Keratinocyte (primary cell): ENCODE results near the gene KSR2. TPM values are rescaled to one million over a fixed set of nuclear protein-coding genes. Genes with fewer than 3 reads are reported as not detected.

ENCODE experiments used
- DNase-seq: peaks from one replicate; pipeline ENCODE4 v3.0.0-alpha.2; 2011; ENCODE audit warnings: low read depth, missing footprints, low spot score
- FAIRE-seq: peaks from 2 replicates; lab custom pipeline; 2011; peaks lifted over from hg19 to GRCh38; lab: Jason Lieb, UNC
- H2AFZ ChIP-seq: 2 replicates; pipeline ENCODE4 v1.6.0; 2012; ENCODE audit warnings: low read length, control low read depth, inconsistent platforms; ENCODE audit not compliant: control insufficient read depth
- H3K27ac ChIP-seq: 2 replicates; pipeline ENCODE4 v1.5.1; 2011; ENCODE audit warnings: low read length; ENCODE audit not compliant: control insufficient read depth, insufficient read depth
- H3K27me3 ChIP-seq: 3 replicates; pipeline ENCODE4 v1.6.0; 2011; ENCODE audit warnings: low read length; ENCODE audit not compliant: control insufficient read depth, insufficient read depth; ENCODE audit errors: extremely low read depth
- H3K36me3 ChIP-seq, 2 experiments: 2 replicates in 1 of 2; 3 replicates in 1 of 2; pipeline ENCODE4 v1.5.1; 2011; ENCODE audit warnings: low read length in 2 of 2, mild to moderate bottlenecking in 1 of 2; ENCODE audit not compliant: control insufficient read depth in 2 of 2, insufficient read depth in 2 of 2; ENCODE audit errors: extremely low read depth in 1 of 2
- H3K4me1 ChIP-seq: 3 replicates; pipeline ENCODE4 v1.5.1; 2011; ENCODE audit warnings: low read length; ENCODE audit not compliant: control insufficient read depth, insufficient read depth; ENCODE audit errors: extremely low read depth
- H3K4me2 ChIP-seq: 3 replicates; pipeline ENCODE4 v1.6.0; 2011; ENCODE audit warnings: low read depth, low read length; ENCODE audit not compliant: control insufficient read depth, insufficient read depth; ENCODE audit errors: extremely low read depth
- H3K4me3 ChIP-seq, 3 experiments: fragments of 200-600 bp in 1 of 3; sonication (generic) in 1 of 3; 2 replicates in 2 of 3; 3 replicates in 1 of 3; pipeline ENCODE4 v1.5.1; 2011 to 2016; ENCODE audit warnings: low read length in 3 of 3, mild to moderate bottlenecking in 3 of 3, control low read depth in 2 of 3, inconsistent platforms in 1 of 3, low read depth in 1 of 3, mixed read lengths in 1 of 3, mixed run types in 1 of 3, moderate library complexity in 1 of 3; ENCODE audit not compliant: control insufficient read depth in 2 of 3, insufficient read depth in 2 of 3; ENCODE audit errors: extremely low read depth in 1 of 3
- H3K79me2 ChIP-seq: 2 replicates; pipeline ENCODE4 v1.6.0; 2012; ENCODE audit warnings: low read length; ENCODE audit not compliant: control insufficient read depth, insufficient read depth
- H3K9ac ChIP-seq: 3 replicates; pipeline ENCODE4 v1.6.0; 2011; ENCODE audit warnings: low read length; ENCODE audit not compliant: control insufficient read depth, insufficient read depth; ENCODE audit errors: extremely low read depth
- H3K9me1 ChIP-seq: 3 replicates; pipeline ENCODE4 v1.6.0; 2011; ENCODE audit warnings: low read length; ENCODE audit not compliant: control insufficient read depth, insufficient read depth; ENCODE audit errors: extremely low read depth
- H3K9me3 ChIP-seq: 2 replicates; pipeline ENCODE4 v1.5.1; 2012; ENCODE audit warnings: low read depth, low read length; ENCODE audit not compliant: control insufficient read depth
- H4K20me1 ChIP-seq: 3 replicates; pipeline ENCODE4 v1.6.0; 2011; ENCODE audit warnings: low read length; ENCODE audit not compliant: control insufficient read depth, insufficient read depth; ENCODE audit errors: extremely low read depth
- EZH2 ChIP-seq: IDR thresholded peaks from one replicate; pipeline ENCODE4 v1.6.1; 2012; ENCODE audit warnings: inconsistent platforms, mild to moderate bottlenecking, low read length, moderate library complexity
- dilution Hi-C: fragments of 300-500 bp; cut with MboI; formaldehyde crosslinking; loops from one replicate; pipeline ENCODE4 v1.7.0; 2020; ENCODE audit warnings: low sequenced_read_pairs; ENCODE audit not compliant: extremely low pct_ligation_motif_present
- polyA plus RNA-seq, 5 experiments: library from polyadenylated mRNA; depleted of rRNA in 3 of 5; stranded (reverse) in 3 of 5; stranded (forward) in 1 of 5; unstranded in 1 of 5; fragments of >200 nt; gene quantifications; 1 replicate in 1 of 5; 2 replicates in 3 of 5; 3 replicates in 1 of 5; pipeline versions ENCODE4 v1.2.1 to v1.2.3, GENCODE V29; 2011 to 2012; ENCODE audit warnings: missing spikeins in 2 of 5, low read depth in 1 of 5, low replicate concordance in 1 of 5
- TF ChIP-seq, protein P1 (sequence below), 3 experiments: IDR thresholded peaks in 1 of 3; conservative IDR thresholded peaks in 1 of 3; optimal IDR thresholded peaks in 1 of 3; 2 replicates in 2 of 3; 3 replicates in 1 of 3; pipeline versions ENCODE3 to v1.5.1; 2011; ENCODE audit warnings: low read length in 3 of 3, mild to moderate bottlenecking in 3 of 3, moderate library complexity in 2 of 3, control low read depth in 1 of 3, inconsistent platforms in 1 of 3; ENCODE audit not compliant: insufficient read depth in 2 of 3; ENCODE audit errors: extremely low read depth in 1 of 3

The KSR2 gene
- polyA plus RNA-seq, 1 donor (not counting 4 experiments of a cell fraction or from before 2014, with no cell fraction given): 0.01 TPM

DNA sequence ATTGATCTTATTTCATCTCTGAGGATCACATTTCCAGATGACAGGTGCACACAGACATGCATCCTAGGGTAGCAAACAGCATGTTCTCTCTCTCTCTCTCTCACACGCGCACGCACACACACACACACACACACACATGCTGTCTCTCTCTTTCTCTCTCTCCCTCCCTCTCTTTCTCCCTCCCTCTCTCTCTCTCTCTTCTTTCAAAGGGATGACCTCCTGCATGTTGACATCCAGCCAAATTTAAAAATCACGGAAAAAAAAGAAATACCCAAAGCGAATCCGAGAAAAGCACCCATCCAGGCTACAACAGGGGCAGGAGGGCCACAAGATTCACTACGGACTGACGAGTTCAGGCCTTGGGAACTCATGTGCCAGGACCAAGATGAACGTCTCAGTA, 2.3 kb downstream of the KSR2 start:
- Histone ChIP-seq H2AFZ (no peak overlapping the region), H3K4me1 (peaks cover 4% of the 10 kb centered on the region), H3K9me1 (no peaks in the 10 kb centered on the region), H3K36me3 (no peaks in the 10 kb centered on the region), H3K9me3 (no peaks in the 10 kb centered on the region), H4K20me1 (no peaks in the 10 kb centered on the region), H3K27ac (no peak overlapping the region), H3K4me2 (no peak overlapping the region), H3K27me3 (peaks cover 36% of the 10 kb centered on the region), H3K79me2 (no peaks in the 10 kb centered on the region), H3K4me3 (no peak overlapping the region), H3K9ac (no peak overlapping the region)
- TF ChIP-seq, protein P1, sequence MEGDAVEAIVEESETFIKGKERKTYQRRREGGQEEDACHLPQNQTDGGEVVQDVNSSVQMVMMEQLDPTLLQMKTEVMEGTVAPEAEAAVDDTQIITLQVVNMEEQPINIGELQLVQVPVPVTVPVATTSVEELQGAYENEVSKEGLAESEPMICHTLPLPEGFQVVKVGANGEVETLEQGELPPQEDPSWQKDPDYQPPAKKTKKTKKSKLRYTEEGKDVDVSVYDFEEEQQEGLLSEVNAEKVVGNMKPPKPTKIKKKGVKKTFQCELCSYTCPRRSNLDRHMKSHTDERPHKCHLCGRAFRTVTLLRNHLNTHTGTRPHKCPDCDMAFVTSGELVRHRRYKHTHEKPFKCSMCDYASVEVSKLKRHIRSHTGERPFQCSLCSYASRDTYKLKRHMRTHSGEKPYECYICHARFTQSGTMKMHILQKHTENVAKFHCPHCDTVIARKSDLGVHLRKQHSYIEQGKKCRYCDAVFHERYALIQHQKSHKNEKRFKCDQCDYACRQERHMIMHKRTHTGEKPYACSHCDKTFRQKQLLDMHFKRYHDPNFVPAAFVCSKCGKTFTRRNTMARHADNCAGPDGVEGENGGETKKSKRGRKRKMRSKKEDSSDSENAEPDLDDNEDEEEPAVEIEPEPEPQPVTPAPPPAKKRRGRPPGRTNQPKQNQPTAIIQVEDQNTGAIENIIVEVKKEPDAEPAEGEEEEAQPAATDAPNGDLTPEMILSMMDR (optimal IDR thresholded peaks at IDR 0.05 in 1 of 3, IDR thresholded peaks at IDR 0.05 in 1 of 3, conservative IDR thresholded peaks at IDR 0.05 in 1 of 3; ENCODE audit: extremely low read depth in 1 of 3, insufficient read depth in 2 of 3, low read length in 3 of 3): no peak
- TF ChIP-seq EZH2: no peak
- dilution Hi-C loops: no loop called here
- no peak for DNase-seq
- no peak for FAIRE-seq

DNA sequence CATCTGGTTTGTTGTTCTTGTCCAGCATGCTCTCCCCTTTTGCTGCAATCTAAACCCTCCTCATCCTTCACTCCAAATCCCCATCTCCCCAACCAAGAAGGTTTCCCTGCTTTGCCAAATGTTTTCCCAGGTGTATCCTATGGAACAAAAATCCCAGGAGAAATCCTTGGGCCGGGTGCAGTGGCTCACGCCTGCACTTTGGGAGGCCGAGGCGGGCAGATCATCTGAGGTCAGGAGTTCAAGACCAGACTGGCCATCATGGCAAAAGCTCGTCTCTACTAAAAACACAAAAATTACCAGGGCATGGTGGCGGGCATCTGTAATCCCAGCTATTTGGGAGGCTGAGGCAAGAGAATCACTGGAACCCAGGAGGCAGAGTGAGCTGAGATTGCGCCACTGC, 5.0 kb downstream of the KSR2 start:
- dilution Hi-C loops: no loop called here
- H3K27ac ChIP-seq: no peak overlapping the region
- H3K4me1 ChIP-seq: no peaks in the 10 kb centered on the region

More for the DNA sequence above, 5.0 kb downstream of the KSR2 start:
- H3K36me3 ChIP-seq: no peaks in the 10 kb centered on the region
- no peak overlapping the region for H3K4me2 ChIP-seq
- no peak for DNase-seq
- no peak overlapping the region for H3K4me3 ChIP-seq
- no peak for TF ChIP-seq EZH2
- TF ChIP-seq, protein P1 (optimal IDR thresholded peaks at IDR 0.05 in 1 of 3, IDR thresholded peaks at IDR 0.05 in 1 of 3, conservative IDR thresholded peaks at IDR 0.05 in 1 of 3; ENCODE audit: extremely low read depth in 1 of 3, insufficient read depth in 2 of 3, low read length in 3 of 3): no peak
- no peak overlapping the region for H3K9ac ChIP-seq
- no peak for FAIRE-seq
- H3K9me3 ChIP-seq: no peaks in the 10 kb centered on the region
- no peaks in the 10 kb centered on the region for H4K20me1 ChIP-seq
- H2AFZ ChIP-seq: no peak overlapping the region
- no peaks in the 10 kb centered on the region for H3K9me1 ChIP-seq
- no peaks in the 10 kb centered on the region for H3K79me2 ChIP-seq
- peaks cover 31% of the 10 kb centered on the region for H3K27me3 ChIP-seq
